ENCODE results near the gene MRPL52. TPM values are rescaled to one million over a fixed set of nuclear protein-coding genes. Genes with fewer than 3 reads are reported as not detected.

The MRPL52 gene
- total RNA-seq, 1 experiment from 2014 or later = 134 TPM

GRCh38 chr14:22875003-22875747 is 45.5 kb downstream of the MRPL52 start:
- RAD21 ChIA-PET (ENCODE audit: low non-redundant PET in 1 of 2, low total read pairs in 2 of 2, uncharacterized antibody in 2 of 2, unreplicated experiment in 2 of 2) = no interaction called here
- POLR2A ChIA-PET = no interaction called here
- no peak overlapping the region for H3K9ac ChIP-seq (ENCODE audit: low read length)

More at GRCh38 chr14:22875003-22875747, 45.5 kb downstream of the MRPL52 start:
- TF ChIP-seq EGR1 (IDR thresholded peaks at IDR 0.05; ENCODE audit: low read depth) (no peak), TCF7L2 (IDR thresholded peaks at IDR 0.05; ENCODE audit: borderline replicate concordance, extremely low read depth, insufficient read depth, insufficient read length) (no peak), ZFX (IDR thresholded peaks at IDR 0.05) (no peak), ATF3 (IDR thresholded peaks at IDR 0.05) (no peak), YY1 (IDR thresholded peaks at IDR 0.05; ENCODE audit: extremely low read depth, insufficient replicate concordance, low read depth, low read length) (no peak), CEBPB (IDR thresholded peaks at IDR 0.05; ENCODE audit: low read depth) (no peak), SIN3A (IDR thresholded peaks at IDR 0.05; ENCODE audit: low read depth) (no peak), SP1 (IDR thresholded peaks at IDR 0.05; ENCODE audit: low read depth) (no peak), JUND (IDR thresholded peaks at IDR 0.05) (no peak), REST (IDR thresholded peaks at IDR 0.05; ENCODE audit: low read depth) (no peak), CBX3 (IDR thresholded peaks at IDR 0.05; ENCODE audit: low read depth) (no peak), CTCF (IDR thresholded peaks at IDR 0.05 in 2 of 3, conservative IDR thresholded peaks at IDR 0.05 in 1 of 3; ENCODE audit: borderline replicate concordance in 1 of 3, insufficient read depth in 1 of 3, low read depth in 2 of 3, low read length in 2 of 3) (no peak), MAX (IDR thresholded peaks at IDR 0.05) (no peak), ZBTB33 (IDR thresholded peaks at IDR 0.05; ENCODE audit: extremely low read depth, insufficient replicate concordance, low read length) (no peak), POLR2AphosphoS5 (IDR thresholded peaks at IDR 0.05; ENCODE audit: low read depth, low read length) (no peak)
- Histone ChIP-seq H3K27ac (ENCODE audit: low read depth, low read length) (no peak overlapping the region), H3K36me3 (ENCODE audit: control insufficient read depth in 1 of 2, insufficient read depth in 2 of 2, low read length in 2 of 2) (peaks cover 3% of the 10 kb centered on the region in 2 experiments; a peak in 1 of 4 replicates), H3K79me2 (ENCODE audit: insufficient read depth, low read length) (no peaks in the 10 kb centered on the region), H3K9me2 (ENCODE audit: insufficient read depth) (no peaks in the 10 kb centered on the region), H3K9me3 (ENCODE audit: control insufficient read depth in 1 of 2, insufficient read depth in 1 of 2, low read depth in 1 of 2, low read length in 2 of 2) (no peaks in the 10 kb centered on the region), H3K27me3 (ENCODE audit: insufficient read depth, low read length) (no peaks in the 10 kb centered on the region), H3K4me2 (ENCODE audit: low read length) (no peak overlapping the region), H4K20me1 (ENCODE audit: insufficient read depth) (no peaks in the 10 kb centered on the region), H2AFZ (ENCODE audit: low read depth, low read length, poor library complexity, severe bottlenecking) (no peak overlapping the region), H3K4me1 (ENCODE audit: control insufficient read depth in 1 of 2, insufficient read depth in 2 of 2, low read length in 2 of 2) (peaks cover 5 to 21% of the 10 kb centered on the region in 2 experiments), H3K4me3 (replicated peaks in 1 of 2; ENCODE audit: low read depth in 1 of 2, low read length in 2 of 2) (no peak overlapping the region)
- DNase-seq (ENCODE audit: low read depth, low spot score) (no peak), ATAC-seq (no peak)
- CTCF ChIA-PET = no interaction called here
- no TSS peak for BruUV-seq (replicated peaks)
- intact Hi-C loops (cut with micrococcal nuclease) = no loop called here
